ENCODE results near the gene CTNNA3. TPM values are rescaled to one million over a fixed set of nuclear protein-coding genes. Genes with fewer than 3 reads are reported as not detected.

CTNNA3 gene
- polyA plus RNA-seq, 3 donors, result 0.05 to 0.09 TPM; not detected in 1

DNA sequence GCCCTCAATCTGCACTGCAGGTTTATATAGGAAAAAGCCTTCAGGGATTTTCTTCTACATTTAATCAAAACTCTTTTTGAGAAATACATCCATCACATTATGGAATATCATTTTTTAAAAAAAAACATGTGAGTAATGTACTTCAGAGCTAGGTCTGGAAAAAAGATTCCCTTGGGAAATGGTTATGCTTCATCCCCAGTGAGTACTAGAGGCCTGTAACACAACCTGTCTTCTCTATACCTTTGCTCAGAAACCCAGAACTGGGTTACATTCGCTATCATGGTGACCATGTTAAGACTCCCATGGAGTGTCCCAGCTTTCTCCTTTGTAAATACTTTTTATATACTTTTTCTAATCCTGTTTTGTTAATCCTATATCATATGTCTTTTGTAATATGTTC lies 583.2 kb downstream of the CTNNA3 start:
- 89 to 95% (median 93%) methylated on average over 1 of the region's 1 CpG for WGBS, 3 donors
- no peak overlapping the region for H3K27ac ChIP-seq (ENCODE audit: low read depth, low read length)

DNA sequence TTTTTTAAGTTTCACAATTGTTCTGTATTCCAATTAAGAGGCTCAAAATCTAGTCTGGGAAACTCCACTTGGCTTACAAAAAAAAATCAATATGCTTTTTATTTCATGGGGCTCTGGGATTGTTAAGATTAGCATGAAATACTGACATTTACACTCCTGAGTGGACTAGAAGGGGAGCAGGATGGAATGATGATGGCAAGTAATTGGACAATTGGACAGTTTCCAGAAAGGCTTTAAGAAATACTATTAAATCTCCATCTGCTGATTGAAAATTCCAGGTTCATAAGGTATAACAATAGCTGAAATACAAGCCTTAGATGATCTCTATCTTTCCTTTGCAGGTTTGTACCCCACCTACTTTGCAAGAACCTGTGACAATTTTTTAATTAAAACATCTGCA lies 585.7 kb downstream of the CTNNA3 start:
- H3K27ac ChIP-seq (ENCODE audit: low read depth, low read length), result no peak overlapping the region

DNA sequence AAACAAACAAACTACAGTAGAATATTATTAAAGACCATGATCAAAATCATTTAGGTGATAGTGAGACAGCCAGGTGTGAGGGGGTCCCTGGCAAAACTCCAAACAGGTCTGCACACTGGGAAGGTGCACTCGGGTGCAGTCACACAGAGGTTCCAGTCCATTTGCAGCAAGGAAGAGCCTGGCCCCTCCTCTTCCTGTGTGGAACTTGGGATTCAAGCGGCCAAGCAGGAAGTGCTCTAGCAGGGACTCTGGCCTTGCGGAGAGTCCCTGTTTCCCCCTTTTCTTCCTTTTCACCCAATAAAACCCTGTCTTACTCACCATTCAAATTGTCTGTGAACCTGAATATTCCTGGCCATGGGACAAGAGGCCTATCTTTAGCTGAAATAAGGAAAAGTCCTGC lies 588.3 kb downstream of the CTNNA3 start:
- WGBS, 3 donors, result 76 to 84% (median 78%) methylated on average over 3 of the region's 3 CpGs
- H3K27ac ChIP-seq (ENCODE audit: low read depth, low read length), result no peak overlapping the region

DNA sequence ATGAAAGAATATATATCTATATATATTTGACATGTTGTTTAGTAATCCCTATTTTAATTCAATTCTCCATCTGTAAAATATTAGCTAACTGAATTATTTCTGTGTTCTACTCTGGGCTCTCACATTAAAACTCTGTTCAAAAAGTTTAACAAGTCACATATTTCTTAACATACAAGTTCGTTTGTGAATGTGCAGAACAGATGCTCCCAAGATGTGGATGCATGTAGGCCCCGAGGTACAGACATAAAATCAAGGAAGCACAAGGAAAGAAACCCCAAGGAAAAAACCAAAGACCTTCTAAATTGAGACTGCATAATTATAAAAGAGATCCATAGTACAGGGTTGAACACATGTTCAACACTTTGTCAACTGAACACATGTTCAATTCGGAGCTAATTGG lies 595.0 kb downstream of the CTNNA3 start:
- no peak overlapping the region for H3K27ac ChIP-seq (ENCODE audit: low read depth, low read length)
- 59 to 83% (median 65%) methylated on average over 3 of the region's 3 CpGs for whole genome bisulfite sequencing, 3 donors

DNA sequence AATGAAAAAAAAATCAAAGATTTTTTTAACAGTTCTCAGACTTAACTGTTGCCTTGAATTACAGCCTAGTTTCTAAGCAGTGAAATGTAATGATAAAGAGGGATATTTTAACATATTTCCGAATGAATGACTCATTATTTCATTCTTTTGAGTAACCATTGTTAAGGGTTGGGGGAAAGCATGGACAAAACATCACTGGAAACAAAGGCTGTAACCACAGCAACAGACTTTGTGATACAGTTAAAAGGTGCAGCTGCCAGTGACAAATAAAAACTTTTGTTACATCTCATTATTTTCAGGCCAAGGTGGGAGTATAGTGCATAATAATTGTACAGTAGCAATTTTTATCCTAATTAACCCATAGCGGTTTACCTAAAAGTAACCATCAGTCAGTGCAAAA lies 597.5 kb downstream of the CTNNA3 start:
- H3K27ac ChIP-seq (ENCODE audit: low read depth, low read length), result no peak overlapping the region
- 59 to 72% (median 60%) methylated on average over 2 of the region's 2 CpGs for WGBS, 3 donors

DNA sequence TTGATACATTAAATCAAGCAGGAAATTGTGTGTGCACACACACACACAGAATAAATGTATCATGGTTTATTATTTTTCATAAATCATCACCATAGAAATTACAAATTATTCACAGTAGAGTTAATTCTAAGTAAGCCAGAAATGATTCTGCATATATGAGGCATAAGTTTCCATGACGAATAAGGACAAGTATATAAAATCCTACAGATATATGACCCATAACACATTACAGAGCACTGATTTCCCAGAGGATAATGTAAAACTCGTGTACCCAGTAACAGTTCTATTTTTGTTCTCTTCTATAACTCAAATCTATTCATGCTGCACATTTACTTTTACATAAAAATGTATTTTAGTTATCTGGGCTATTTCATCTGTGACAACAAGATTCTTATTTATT lies 600.5 kb downstream of the CTNNA3 start:
- no peak overlapping the region for H3K27ac ChIP-seq (ENCODE audit: low read depth, low read length)
- WGBS, 3 donors, result 38 to 58% (median 49%) methylated on average over 2 of the region's 2 CpGs

DNA sequence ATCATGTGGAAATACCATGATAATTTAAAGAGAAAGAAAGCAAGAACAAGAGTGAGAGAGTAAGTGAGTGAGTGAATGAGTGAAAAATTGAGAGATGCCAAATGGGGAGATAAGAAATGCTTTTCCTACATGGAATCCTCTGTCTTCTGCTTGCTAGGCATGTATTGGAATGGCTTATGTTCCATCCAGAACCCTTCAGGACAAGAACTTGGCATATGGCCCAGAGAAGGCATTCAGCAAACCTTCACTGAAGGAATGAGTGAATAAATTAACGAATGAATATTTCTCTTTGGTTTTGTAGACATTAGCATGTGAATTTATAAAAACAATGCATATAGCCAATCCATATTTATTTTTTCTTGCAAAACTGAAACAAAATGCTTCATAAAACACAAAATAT lies 608.0 kb downstream of the CTNNA3 start:
- H3K27ac ChIP-seq (ENCODE audit: low read depth, low read length), result no peak overlapping the region
- WGBS, 3 donors, result 58 to 72% (median 71%) methylated on average over 1 of the region's 1 CpG

DNA sequence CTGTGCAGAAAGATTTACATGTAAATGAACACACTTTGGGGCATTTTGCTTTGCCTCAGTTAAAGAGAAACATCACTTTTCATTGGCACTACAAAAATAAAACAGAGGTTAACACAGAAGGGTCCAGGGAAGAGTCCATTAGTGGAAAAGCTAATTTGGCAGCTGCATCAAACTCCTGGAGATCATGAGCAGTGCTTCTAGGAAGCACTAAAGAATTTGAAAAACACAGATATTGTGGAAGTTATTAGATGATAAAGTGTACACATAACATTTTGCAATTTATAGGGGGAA lies 608.9 kb downstream of the CTNNA3 start:
- H3K27ac ChIP-seq (ENCODE audit: low read depth, low read length), result no peak overlapping the region

DNA sequence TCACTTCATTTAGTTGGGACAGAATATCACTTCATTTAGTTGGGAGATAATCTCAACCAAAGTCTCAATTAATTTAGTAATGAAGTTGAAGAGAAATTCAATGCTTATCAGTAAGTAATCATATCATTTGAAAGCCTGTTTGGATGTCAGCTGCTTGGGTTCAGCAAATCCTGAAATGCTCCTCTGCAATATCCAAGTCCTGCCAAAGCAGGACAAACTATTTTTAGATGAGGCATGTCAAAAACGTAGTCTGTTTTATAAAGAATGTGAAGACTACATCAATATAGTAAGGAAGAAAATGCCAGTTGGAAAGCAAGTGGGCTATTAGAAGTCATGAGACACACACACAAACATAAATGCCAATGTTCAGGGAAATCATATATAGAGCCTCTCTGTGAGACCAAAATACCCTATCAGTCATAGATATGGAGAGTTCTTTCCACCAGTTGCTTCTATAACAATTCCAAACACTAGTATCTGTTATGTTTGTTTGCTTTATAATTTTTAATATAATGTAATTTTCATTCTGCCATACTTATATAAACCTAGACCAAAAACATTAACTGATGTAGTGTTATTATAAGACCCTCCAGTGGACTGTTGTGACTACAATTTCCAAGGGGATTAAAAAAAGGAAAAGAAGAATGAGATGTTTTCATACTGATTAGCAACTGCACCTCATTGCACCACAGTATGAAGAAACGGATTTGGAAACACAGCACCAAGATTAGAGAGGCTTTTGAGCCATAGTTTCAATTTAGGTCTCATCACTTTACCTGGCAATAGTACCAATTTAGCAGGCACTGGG lies 609.5 kb downstream of the CTNNA3 start:
- H3K27ac ChIP-seq (ENCODE audit: low read depth, low read length), result no peak overlapping the region
- 39 to 49% (median 45%) methylated on average over 2 of the region's 2 CpGs for WGBS, 3 donors

DNA sequence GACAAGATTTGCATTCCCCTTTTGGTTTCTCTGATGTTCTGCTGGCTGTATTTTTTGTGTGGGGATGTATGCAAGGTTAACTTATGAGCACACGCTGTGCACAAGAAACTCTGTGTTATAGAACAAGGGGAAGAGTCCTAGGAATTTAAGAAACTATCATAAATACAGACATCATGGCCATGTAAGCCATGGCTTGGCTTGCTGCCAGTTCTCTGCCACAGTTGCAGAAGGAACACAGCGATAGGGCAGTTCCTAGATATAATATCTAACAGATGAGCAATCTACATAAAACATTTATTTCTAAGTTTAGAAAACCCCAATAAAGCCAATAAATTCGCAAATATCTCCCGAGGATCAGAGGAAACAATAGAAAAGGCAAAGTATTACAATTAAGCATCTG lies 616.9 kb downstream of the CTNNA3 start:
- H3K27ac ChIP-seq (ENCODE audit: low read depth, low read length), result no peak overlapping the region
- 27 to 41% (median 32%) methylated on average over 4 of the region's 4 CpGs for WGBS, 3 donors

DNA sequence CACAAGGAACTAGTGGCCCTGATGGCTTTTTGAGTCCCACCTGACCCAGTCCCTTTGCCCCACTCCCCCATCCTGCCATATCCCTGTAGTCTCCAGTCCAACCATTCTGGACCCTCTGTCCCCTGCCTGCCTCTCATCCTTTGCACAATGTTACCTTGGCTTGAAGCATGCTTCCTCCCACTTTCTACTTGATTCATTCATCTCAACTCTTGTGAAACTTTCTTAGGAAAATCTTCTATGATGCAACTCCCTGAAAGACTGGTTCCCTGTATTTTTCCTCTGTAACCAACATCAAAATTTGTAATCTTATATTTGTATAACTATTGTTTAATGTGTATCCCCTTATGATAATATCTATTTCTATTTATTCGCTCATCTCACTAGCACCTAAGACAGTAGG lies 618.6 kb downstream of the CTNNA3 start:
- no peak overlapping the region for H3K27ac ChIP-seq (ENCODE audit: low read depth, low read length)
- WGBS, 3 donors, result 88 to 96% (median 94%) methylated on average over 1 of the region's 1 CpG

DNA sequence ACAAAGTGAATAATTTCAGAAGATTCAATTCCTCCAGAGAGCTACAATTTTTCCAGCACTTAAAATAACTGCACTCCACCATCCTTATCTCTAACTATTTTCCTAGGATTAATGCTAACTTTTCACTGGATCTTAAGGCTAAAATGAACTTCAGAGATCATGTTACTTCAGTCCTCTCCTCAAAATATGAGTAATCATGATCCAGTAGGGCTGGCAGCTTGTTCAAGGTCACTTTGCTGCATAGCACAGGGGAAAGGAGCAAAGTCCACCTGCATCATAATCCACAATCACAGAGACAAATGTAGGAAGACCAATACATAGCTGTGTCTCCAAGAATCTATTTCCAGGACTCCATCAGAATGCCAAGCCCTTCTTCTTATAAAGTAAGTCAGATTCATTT lies 619.9 kb downstream of the CTNNA3 start:
- no peak overlapping the region for H3K27ac ChIP-seq (ENCODE audit: low read depth, low read length)

DNA sequence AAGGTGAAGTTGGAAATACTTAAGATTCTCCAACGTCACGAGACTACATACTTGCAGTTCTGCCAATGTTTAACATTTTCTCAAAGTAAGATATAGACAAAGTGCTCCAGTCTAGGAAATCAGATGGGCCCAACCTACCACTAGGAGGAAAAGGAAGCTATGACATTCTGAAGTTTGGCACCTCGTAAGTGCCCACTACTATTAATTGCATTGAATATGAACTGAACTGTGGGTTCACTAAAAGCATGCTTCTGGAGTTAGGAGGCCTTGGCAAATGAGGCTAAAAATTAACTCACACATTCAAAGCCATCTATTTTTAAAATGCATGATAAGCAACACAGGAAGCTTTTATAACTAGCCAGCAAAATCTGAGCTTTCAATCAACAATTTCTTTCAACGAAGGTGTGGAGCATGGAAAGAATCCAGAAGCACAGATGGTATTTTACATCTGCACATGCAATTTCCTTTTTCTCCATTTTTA lies 620.5 kb downstream of the CTNNA3 start:
- WGBS, 3 donors, result 13 to 44% (median 41%) methylated on average over 4 of the region's 4 CpGs
- no peak overlapping the region for H3K27ac ChIP-seq (ENCODE audit: low read depth, low read length)

DNA sequence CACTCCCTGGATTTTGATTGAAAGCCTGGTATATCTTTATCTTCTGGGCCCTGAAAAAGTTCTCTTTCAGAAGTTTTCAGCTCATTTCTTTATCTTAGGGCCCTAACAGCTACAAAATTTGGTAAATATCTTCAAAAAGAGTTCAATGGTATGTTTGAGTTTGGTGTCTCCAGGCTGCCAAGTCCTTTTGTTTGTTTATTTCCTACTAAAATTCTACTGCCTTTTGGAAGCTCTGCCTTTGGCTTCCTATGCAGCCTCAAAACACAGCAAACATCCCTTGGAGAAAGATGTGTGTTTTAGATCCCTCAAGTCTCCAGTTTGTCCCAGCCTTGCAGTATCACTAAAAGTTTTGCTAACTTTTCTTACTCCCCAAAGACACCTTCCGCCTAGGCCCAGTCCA lies 623.3 kb downstream of the CTNNA3 start:
- 79 to 97% (median 97%) methylated on average over 1 of the region's 1 CpG for WGBS, 3 donors
- H3K27ac ChIP-seq (ENCODE audit: low read depth, low read length), result no peak overlapping the region

DNA sequence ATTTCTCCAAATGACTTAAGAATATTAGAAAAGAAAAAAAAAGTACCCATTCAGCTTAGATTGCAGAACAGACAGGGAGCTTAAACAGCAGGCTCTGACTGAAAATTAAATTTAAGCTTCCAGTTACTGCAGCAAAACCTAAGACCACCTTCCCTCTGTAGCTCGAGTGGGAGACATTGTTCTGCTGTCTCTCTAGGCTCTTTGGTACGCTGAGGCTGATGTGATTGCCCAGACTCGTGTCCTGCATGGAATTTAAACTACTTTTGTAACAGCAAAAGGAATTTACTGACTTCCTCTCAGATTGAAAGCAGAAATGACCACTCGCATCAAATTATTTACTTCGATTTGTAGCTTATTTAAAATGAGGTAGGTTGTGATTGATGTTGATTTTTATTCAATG lies 645.6 kb downstream of the CTNNA3 start:
- H3K27ac ChIP-seq (ENCODE audit: low read depth, low read length), result no peak overlapping the region
- WGBS, 3 donors, result 48 to 71% (median 56%) methylated on average over 5 of the region's 5 CpGs

DNA sequence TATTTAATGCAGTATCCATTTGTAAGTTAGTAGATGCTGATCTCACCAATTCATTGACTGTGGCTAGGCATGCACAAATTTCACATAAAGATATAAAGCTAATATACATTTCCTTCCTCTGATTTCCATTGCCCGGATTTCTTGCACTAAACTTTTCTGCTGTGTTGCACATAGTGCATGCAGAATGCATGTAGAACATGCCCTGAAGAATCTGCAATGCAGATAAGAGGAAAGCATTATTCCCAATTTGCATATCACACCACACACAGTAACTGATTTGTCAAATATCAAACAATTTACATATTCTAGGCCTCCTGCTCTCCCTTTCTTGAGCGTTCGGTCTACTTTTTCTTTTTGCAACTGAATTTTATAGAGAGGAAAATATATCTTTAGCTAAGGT lies 646.0 kb downstream of the CTNNA3 start:
- WGBS, 3 donors, result 79 to 90% (median 87%) methylated on average over 3 of the region's 3 CpGs

DNA sequence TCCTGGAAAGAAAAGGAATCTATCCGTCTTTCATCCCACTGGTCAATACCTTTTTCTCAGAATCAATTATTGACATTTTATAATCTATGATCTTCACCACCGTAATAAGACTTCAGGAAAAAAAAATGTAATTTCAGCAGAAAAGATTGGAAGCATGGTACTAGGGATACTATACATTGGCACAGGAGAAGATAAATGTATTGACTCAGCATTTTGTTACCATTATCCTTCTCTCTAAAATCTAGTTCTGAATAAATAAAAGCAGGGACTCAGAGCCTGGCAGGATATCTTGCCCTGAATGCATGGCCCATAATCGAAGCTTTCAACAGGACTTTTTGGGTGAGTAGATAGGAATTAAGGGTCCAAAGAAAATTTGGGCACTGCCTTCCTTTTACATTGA lies 649.5 kb downstream of the CTNNA3 start:
- no peak overlapping the region for H3K27ac ChIP-seq (ENCODE audit: low read depth, low read length)
- WGBS, 3 donors, result 67 to 85% (median 79%) methylated on average over 3 of the region's 3 CpGs

More for the DNA sequence above, 646.0 kb downstream of the CTNNA3 start:
- H3K27ac ChIP-seq (ENCODE audit: low read depth, low read length), result no peak overlapping the region

DNA sequence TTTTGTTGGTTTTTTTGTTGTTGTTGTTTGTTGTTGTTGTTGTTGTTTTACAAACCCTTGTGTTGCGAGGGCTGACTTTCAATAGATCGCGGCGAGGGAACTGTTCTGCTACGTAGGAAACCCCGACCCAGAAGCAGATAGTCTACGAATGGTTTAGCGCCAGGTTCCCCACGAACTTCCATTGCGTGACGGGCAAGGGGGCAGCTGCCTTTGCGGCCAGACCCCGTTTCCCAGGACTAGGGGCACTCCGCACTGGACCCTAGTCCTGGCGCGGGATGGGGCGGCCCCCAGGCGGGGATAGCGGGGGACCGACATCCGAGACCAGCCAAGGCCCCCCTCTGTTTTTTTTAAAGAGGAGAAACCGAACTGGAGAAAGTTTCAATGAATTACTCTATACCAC lies 650.6 kb downstream of the CTNNA3 start:
- H3K27ac ChIP-seq (ENCODE audit: low read depth, low read length), result no peak overlapping the region
- 90 to 93% (median 90%) methylated on average over 22 of the region's 22 CpGs for WGBS, 3 donors

DNA sequence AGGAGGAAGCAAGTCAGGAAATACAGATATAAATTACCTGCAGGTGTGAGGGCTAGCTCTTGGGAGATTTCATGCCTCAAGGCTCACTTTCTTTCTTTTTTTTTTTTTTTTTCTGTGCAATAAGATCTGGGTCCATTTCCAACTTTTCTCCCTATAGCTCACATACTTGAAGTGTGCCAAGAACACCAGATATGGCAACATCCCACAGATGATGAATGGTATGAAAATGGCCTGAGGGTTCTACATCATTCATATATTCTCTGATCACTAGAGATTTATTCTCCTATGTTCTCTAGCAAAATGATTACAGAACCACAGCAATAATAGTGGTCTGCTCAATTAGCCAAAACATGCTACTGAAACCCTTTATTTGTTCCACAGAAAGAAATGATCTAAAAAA lies 653.0 kb downstream of the CTNNA3 start:
- H3K27ac ChIP-seq (ENCODE audit: low read depth, low read length), result no peak overlapping the region

DNA sequence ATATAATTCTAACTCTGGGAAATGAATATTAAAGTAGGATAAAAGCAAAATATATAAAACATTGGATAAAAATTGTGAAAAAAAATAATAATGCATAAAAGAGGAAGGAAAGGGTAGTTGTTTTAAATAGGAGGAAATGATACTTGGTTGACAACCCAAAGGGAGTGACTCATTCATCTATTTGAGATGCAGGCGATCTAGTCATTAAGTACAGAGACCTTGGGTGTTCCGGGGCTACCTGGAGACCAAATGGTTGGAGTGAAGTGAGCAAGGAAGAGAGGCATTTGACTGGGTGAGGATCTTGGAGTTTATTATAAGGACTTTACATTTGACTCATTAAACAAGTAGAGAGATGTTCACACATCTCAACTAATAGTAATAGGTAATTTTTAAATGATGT lies 659.2 kb downstream of the CTNNA3 start:
- WGBS, 3 donors, result 68 to 83% (median 70%) methylated on average over 2 of the region's 2 CpGs
- no peak overlapping the region for H3K27ac ChIP-seq (ENCODE audit: low read depth, low read length)

DNA sequence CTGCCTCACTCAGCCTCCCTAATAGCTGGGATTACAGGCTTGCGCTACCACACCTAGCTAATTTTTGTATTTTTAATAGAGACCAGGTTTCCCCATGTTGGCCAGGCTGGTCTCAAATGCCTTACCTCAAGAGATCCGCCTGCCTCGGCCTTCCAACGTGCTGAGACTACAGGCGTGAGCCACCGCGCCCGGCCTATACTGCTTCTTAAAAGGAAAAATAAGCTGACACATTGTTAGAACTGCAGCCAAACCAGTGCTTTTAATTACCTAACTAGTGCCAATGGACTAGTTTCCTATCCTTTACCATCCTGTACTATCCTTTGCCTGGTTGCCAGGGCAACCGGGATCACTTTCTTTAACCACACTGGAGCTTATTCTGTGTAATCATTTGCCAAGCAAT lies 662.1 kb downstream of the CTNNA3 start:
- WGBS, 3 donors, result 94 to 97% (median 96%) methylated on average over 9 of the region's 9 CpGs

More for the DNA sequence above, 662.1 kb downstream of the CTNNA3 start:
- H3K27ac ChIP-seq (ENCODE audit: low read depth, low read length), result no peak overlapping the region

Data from adipose tissue (tissue), 3 donors.